GM21390 (cell line): Measurements from ENCODE around the gene PPT2.
"Not testable (repeated sequence)": the region's sequence is repeated elsewhere in the genome, so short reads cannot be mapped to it uniquely, and the experiment has no call there.

ENCODE experiments used
- ATAC-seq: cut with Tn5 transposase; IDR thresholded peaks from one replicate; pipeline ENCODE4 v1.9.1; 2021; ENCODE audit not compliant: unreplicated experiment

The PPT2 gene

DNA sequence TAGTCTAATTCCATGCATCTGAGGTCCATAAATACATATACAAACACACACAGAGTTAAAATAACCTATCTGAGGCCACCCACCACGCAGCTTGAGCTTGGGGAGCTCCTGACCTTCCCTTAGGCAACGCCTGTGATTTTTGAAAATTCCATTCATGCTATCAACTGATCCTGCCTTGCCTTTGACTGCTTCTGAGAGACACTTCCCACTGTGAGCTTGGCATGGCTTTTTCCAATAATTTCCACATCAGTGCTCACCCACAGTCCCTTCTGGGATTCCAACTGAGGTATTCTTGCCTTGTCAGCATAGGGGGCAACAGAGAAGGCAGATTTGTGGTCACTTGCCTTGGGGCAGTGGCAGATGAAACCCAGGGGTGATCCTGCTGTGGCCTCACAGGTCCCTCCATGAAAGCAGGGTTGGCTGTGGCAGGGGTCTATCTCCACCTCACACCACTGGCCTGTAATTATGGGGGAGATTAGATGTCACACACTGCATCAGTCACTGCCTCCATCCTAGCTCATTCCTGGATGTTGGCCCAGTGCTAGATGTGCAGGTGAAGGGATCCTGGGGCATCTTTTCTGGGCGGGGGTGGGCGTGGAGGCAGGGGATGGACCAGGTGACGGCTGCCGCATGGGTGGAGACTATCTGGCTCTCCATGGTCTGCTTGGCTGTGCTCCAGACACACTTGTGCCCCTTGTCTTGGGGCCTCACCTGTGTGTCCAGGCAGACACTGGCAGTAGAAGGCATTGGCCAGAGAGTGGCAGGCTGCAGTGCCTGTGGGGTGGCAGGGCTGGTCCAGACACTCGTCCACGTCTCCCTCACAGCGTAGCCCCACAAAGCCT, 49.7 kb downstream of the PPT2 start:
- ATAC-seq, result no peak

DNA sequence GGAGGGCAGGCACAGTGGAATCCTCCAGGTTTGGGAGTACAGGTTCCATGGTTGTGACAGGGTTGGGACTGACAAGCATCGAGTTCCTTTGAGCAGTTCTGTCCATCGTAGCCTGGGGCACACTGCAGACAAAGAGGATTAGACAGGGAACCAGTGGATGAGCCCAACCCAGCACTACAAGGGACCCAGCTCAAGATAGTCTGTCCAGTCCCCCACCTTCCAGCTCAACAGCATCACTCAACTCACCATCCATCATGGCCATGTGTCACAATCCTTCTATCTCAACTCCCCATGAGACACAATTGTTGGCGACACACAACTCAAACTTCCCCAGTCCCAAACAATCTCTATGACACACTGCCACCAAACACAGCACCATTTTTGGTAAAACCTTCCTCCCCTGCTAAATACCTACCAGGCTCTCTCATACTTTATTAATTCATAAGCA, 50.4 kb downstream of the PPT2 start:
- no peak for ATAC-seq

DNA sequence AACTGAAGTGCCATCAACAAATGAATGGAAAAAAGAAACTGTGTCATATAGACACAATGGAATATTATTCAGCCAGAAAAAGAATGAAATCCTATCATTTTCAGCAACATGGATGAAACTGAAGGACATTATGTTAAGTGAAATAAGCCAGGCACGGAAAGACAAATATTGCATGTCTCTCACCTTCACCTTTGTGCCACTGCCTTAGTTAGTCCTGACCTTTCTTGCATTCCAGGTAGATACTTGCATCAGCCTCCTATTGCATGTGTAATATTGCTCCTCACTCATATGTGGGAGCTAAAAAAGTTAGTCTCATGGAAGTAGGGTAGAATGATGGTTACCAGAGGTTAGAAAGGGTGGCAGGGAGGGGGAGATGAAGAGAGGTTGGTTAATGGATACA, 55.1 kb downstream of the PPT2 start:
- no peak for ATAC-seq

DNA sequence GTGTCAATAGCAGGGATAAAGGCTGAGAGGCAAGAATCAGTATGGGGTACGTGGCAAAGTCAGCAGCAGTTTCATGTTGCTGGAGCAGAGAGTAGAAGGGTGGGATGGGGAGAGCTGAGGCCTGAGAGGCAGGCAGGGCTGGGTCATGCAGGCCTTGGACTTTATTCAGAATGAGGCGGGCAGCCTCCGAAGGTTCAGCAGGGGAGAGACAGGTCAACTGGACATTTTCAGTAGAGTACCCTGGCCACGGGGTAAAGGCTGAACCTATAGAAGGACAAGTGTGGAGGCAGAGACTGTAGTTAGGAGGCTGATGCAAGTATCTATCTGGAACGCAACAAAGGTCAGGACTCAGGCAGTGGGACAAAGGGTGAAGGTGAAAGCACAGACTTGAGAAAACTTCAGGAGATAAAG, 56.3 kb downstream of the PPT2 start:
- ATAC-seq, result no peak

DNA sequence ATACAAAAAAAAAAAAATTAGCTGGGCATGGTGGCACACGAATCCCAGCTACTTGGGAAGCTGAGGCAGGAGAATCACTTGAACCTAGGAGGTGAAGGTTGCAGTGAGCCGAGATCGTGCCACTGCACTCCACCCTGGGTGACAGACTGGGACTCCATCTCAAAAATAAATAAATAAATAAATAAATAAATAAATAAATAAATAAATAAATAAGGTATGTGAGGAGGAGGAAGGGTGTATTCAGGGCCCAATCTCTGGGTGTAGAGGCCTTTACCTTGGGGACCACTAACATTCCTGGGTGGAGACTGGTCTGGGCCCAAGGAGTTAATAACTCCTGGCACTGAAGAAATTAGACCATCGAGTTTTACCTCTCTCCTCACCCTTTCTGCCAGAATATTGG, 57.5 kb downstream of the PPT2 start:
- ATAC-seq, result not testable (repeated sequence)

DNA sequence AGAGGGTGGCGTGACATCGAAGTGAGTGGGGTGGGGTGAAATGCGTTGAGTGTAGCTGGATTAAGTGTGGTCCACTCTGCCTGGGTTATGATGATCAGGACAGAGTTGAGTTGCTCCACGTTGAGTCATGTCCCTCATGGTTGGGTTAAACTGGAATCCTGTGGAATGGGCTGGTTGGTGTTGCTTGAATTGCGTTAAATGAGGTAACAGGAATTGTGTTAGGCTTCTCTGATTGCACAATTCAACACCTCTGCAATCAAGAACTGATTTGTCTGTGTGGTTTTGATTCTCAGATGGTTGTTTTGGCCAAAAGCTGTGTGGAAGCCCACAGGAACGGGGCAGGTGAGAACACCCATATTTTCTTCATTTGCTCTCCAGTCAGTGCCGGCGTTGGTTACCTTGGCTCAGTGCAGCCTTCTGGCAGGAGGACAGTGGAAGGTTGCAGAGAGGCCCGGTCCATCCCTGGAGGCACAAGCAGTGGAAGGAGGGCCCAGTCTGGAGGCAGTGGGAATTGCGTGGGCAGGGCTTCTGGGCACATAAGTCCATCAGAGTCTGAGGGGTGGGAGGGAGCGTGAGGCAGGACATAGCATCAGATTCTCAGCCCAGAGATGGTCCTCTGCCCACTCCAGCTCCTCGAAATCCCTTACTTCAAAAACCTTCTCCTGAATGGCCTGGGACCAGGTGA, 58.3 kb downstream of the PPT2 start:
- ATAC-seq, result no peak
